Thyroid gland (tissue), 4 donors: Measurements from ENCODE around the gene SERINC1.

Source experiments
- CTCF ChIP-seq, 6 experiments: fragments of 200-600 bp in 3 of 6; fragments of 450-650 bp in 3 of 6; sonication (generic) in 3 of 6; IDR thresholded peaks; one replicate each; pipeline ENCODE4 v1.5.1; 2016 to 2019; ENCODE audit warnings: antibody characterized with exemption in 6 of 6, mild to moderate bottlenecking in 2 of 6, inconsistent platforms in 1 of 6, moderate library complexity in 1 of 6
- POLR2A ChIP-seq, 2 donors: fragments of 450-650 bp; IDR thresholded peaks; one replicate each; pipeline ENCODE4 v1.6.1; 2017; ENCODE audit warnings: antibody characterized with exemption in 2 of 2, mild to moderate bottlenecking in 2 of 2, moderate library complexity in 1 of 2

DNA sequence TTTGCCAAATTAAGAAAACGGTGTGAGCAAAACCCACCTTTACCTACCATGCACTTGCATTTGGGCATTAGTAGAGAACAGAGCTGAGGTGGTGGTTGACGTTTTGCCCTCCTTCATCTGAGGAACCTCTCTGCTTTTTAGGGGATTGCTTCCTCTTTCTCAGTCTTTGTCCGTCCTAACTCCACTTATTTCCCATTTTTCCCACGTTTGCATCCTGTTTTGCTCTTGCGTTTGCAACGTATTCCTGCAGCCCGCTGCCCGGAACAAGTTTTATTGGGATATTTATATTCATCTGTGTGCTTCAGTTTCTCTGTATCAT lies 374 bp upstream of the SERINC1 start:
- TF ChIP-seq CTCF (IDR thresholded peaks at IDR 0.05) (no peak), POLR2A (IDR thresholded peaks at IDR 0.05) (no peak)
